Thymus (tissue), 11 donors: ENCODE results near the gene WRAP53. TPM values are rescaled to one million over a fixed set of nuclear protein-coding genes. Genes with fewer than 3 reads are reported as not detected.

Experiments
- DNase-seq, 9 donors: peaks; one replicate each; pipeline ENCODE4 v3.0.0-alpha.2; 2013; ENCODE audit warnings: low spot score in 9 of 9, low read depth in 6 of 9, missing footprints in 1 of 9
- H3K27ac ChIP-seq, 2 donors: one replicate each; pipeline ENCODE4 v1.5.1; 2013; ENCODE audit warnings: control low read depth in 1 of 2, low read depth in 1 of 2, low read length in 1 of 2, mild to moderate bottlenecking in 1 of 2, moderate library complexity in 1 of 2
- H3K27me3 ChIP-seq, 2 donors: one replicate each; pipeline ENCODE4 v1.5.1; 2013; ENCODE audit warnings: low read length in 1 of 2; ENCODE audit not compliant: control insufficient read depth in 2 of 2, insufficient read depth in 1 of 2
- H3K36me3 ChIP-seq, 2 donors: one replicate each; pipeline ENCODE4 v1.5.1; 2013; ENCODE audit warnings: low read length in 1 of 2, mild to moderate bottlenecking in 1 of 2, moderate library complexity in 1 of 2; ENCODE audit not compliant: control insufficient read depth in 2 of 2, insufficient read depth in 2 of 2
- H3K4me1 ChIP-seq, 2 donors: one replicate each; pipeline ENCODE4 v1.5.1; 2013; ENCODE audit warnings: low read length in 2 of 2; ENCODE audit not compliant: control insufficient read depth in 2 of 2, insufficient read depth in 2 of 2
- H3K4me3 ChIP-seq, 2 donors: one replicate each; pipeline ENCODE4 v1.5.1; 2013; ENCODE audit warnings: low read length in 2 of 2, control low read depth in 1 of 2, mild to moderate bottlenecking in 1 of 2
- H3K9me3 ChIP-seq, 2 donors: one replicate each; pipeline ENCODE4 v1.5.1; 2013; ENCODE audit warnings: low read length in 1 of 2, mild to moderate bottlenecking in 1 of 2; ENCODE audit not compliant: control insufficient read depth in 2 of 2, insufficient read depth in 1 of 2
- WGBS: extraction: QIAGEN DNeasy Blood & Tissue Kit; methylation state at CpG from one replicate; pipeline ENCODE4 v1.1.7; 2013; 5-methylcytosine and 5-hydroxymethylcytosine counted together
- polyA plus RNA-seq: library from polyadenylated mRNA; stranded (reverse); fragments of 200-250 nt; gene quantifications from one replicate; pipeline ENCODE4 v1.2.3, GENCODE V29; 2013
- total RNA-seq: library from RNA; stranded (reverse); fragments of 120-200 nt; gene quantifications from one replicate; pipeline ENCODE4 v1.2.4, GENCODE V29; 2013
- donor health status: healthy.

The WRAP53 gene
- total and polyA plus RNA-seq, 2 donors: 13.2 to 14.2 TPM

DNA sequence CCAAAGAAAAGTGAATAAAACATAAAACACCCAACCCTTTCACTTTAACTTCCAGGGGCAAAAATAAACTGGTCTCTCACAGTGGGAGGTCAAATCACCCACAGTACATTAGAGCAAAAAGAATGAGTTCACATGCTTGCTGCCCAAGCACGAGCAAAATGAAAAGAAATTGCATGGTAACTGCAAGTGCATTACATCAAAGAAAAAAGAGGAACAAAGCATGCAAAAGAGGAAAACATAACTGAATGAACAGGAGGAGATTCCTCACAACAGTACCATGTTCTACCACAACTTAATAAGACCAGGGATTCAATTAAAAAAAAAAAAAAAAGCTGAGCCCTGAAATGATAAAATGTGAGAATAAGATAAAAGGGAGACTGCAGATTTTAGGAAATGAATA lies 41.5 kb downstream of the WRAP53 start:
- peaks cover 0 to 2% of the 10 kb centered on the region in 2 donors for H3K27me3 ChIP-seq
- WGBS: 4% methylated on average over 1 of the region's 1 CpG
- no peak overlapping the region for H3K4me3 ChIP-seq
- H3K36me3 ChIP-seq: no peaks in the 10 kb centered on the region
- H3K9me3 ChIP-seq: no peaks in the 10 kb centered on the region
- no peaks in the 10 kb centered on the region for H3K4me1 ChIP-seq
- DNase-seq: no peak
- H3K27ac ChIP-seq: no peak overlapping the region

DNA sequence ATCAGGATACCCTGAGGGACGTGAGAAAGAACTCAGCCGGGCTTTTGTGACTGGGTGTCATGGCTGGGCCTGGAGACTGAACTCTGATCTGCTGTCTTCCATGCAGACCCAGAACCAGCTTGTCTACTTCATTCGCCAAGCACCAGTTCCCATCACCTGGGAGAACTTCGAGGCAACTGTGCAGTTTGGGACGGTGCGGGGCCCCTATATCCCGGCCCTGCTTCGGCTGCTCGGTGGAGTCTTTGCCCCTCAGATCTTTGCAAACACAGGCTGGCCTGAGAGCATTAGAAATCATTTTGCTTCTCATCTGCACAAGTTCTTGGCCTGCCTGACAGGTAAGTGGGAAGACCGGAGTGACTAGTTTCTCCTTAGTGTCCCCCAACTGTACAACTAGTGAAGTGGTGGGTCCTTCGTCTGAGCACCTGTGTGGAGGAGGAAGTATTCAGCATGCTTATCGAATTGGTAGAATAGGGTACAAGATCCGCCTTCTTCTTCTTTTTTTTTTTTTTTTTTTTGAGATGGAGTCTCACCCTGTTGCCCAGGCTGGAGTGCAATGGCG lies 44.8 kb downstream of the WRAP53 start:
- WGBS: 90% methylated on average over 14 of the region's 14 CpGs
- no peak overlapping the region for H3K27ac ChIP-seq
- H3K27me3 ChIP-seq: peaks cover 0 to 11% of the 10 kb centered on the region in 2 donors
- no peak for DNase-seq
- H3K9me3 ChIP-seq: no peaks in the 10 kb centered on the region
- no peaks in the 10 kb centered on the region for H3K36me3 ChIP-seq
- H3K4me1 ChIP-seq: no peaks in the 10 kb centered on the region
- H3K4me3 ChIP-seq: no peak overlapping the region

DNA sequence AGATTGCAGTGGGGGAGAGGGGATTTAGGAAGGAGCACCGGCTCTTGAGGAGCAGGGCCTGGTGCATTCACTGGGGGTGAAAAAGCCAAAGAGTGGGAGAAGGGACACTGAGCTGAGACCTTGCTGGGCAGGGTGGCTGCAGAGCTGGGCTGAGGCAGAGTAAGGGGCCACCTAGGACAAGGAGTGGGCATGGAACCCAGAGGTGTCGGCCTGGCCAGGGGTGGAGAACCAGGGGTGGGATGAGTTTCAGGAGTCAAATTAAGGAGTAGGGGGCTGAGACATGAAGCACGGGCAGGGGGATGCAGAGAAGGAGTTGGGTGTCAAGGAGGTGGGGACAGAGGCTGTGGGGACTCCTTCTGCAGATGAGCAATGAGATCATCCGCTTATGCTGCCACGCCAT lies 49.3 kb downstream of the WRAP53 start:
- Histone ChIP-seq H3K27ac (no peak overlapping the region), H3K4me1 (no peaks in the 10 kb centered on the region), H3K4me3 (no peak overlapping the region), H3K36me3 (no peaks in the 10 kb centered on the region), H3K27me3 (peaks cover 0 to 25% of the 10 kb centered on the region in 2 donors), H3K9me3 (no peaks in the 10 kb centered on the region)
- WGBS: 92% methylated on average over 5 of the region's 5 CpGs
- DNase-seq: no peak

DNA sequence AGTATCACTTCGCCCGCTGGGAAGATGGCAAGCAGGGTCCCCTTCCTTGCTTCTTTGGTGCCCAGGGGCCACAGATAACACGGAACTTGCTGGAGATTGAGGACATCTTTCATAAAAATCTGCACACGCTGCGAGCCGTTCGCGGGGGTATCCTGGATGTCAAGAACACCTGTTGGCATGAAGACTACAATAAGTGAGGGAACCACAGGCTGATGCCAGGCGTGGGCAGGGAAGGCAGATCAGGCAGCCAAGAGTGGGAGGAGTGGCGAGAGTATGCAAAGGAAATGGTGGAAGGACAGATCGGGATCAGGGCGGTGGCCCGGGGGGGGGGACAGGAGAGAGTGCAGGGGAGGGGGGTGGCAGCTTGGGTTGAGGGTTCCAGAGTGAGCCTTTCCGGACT lies 51.5 kb downstream of the WRAP53 start:
- peaks cover 0 to 24% of the 10 kb centered on the region in 2 donors for H3K27me3 ChIP-seq
- H3K9me3 ChIP-seq: no peaks in the 10 kb centered on the region
- DNase-seq: no peak
- WGBS: 78% methylated on average over 14 of the region's 14 CpGs
- no peak overlapping the region for H3K4me3 ChIP-seq
- no peaks in the 10 kb centered on the region for H3K4me1 ChIP-seq
- H3K36me3 ChIP-seq: no peaks in the 10 kb centered on the region
- no peak overlapping the region for H3K27ac ChIP-seq

DNA sequence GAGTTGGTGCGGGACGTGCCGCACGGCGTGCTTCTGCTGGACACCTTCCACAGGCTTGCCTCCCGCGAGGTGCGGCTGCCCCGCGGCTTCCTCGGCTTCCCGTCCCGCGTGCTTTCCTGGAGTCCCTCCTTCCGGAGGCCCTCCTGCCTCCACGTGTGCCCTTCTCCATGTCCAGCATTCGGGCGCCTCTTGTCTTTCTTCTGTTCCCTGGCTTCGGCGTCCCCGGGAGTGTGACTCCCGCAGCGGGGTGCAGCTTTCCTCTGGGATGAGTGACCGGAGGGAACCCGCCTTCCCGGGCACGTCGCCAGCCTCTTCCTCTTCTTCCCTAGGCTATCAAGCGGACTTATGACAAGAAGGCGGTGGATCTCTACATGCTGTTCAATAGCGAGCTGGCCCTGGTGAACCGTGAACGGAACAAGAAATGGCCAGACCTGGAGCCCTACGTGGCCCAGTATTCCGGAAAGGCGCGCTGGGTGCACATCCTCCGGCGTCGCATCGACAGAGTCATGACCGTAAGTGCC lies 52.3 kb downstream of the WRAP53 start:
- no peaks in the 10 kb centered on the region for H3K4me1 ChIP-seq
- 91% methylated on average over 42 of the region's 42 CpGs for WGBS
- peaks cover 0 to 24% of the 10 kb centered on the region in 2 donors for H3K27me3 ChIP-seq
- no peaks in the 10 kb centered on the region for H3K9me3 ChIP-seq
- no peak for DNase-seq
- no peak overlapping the region for H3K27ac ChIP-seq
- H3K36me3 ChIP-seq: no peaks in the 10 kb centered on the region
- no peak overlapping the region for H3K4me3 ChIP-seq

DNA sequence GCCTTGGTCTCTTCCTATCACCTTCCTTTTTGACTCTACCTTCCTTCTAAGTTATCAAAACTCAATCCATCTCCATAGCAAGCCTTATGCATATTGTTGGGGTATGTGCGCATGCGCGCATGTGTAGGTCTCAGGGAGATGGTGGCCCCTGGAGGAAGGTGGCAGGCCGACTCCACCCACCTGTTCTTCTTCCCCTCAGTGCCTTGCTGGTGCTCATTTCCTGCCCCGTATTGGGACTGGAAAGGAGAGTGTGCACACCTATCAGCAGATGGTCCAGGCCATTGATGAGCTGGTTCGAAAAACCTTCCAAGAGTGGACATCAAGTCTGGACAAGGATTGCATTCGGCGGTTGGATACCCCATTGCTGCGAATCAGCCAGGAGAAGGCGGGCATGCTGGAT lies 54.5 kb downstream of the WRAP53 start:
- Histone ChIP-seq H3K27me3 (peaks cover 0 to 16% of the 10 kb centered on the region in 2 donors), H3K9me3 (no peaks in the 10 kb centered on the region), H3K36me3 (no peaks in the 10 kb centered on the region), H3K27ac (no peak overlapping the region), H3K4me1 (no peaks in the 10 kb centered on the region), H3K4me3 (no peak overlapping the region)
- no peak for DNase-seq
- 89% methylated on average over 10 of the region's 10 CpGs for WGBS

DNA sequence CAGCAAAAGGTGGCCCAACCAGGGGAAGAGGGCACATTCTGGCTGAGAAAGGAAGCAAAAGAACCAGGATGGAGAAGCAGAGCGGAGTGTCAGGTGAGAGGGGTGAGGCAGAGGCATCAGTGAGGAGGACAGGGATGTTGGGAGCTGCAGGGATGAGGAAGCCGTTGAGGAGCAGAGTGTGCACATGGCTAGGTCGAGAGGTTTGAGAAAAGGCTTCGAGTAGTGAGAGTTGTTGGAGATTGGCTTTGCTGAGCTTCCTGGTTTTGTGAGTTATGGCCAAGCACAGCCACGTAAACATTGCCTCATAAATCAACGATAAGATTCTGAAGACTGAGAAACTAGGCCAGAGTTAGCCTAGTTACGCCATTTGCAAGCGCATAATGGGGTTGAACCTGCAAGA lies 56.1 kb downstream of the WRAP53 start:
- Histone ChIP-seq H3K36me3 (no peaks in the 10 kb centered on the region), H3K27me3 (peaks cover 0 to 11% of the 10 kb centered on the region in 2 donors), H3K4me3 (no peak overlapping the region), H3K27ac (no peak overlapping the region), H3K9me3 (no peaks in the 10 kb centered on the region), H3K4me1 (no peaks in the 10 kb centered on the region)
- 68% methylated on average over 8 of the region's 8 CpGs for WGBS
- DNase-seq: no peak

DNA sequence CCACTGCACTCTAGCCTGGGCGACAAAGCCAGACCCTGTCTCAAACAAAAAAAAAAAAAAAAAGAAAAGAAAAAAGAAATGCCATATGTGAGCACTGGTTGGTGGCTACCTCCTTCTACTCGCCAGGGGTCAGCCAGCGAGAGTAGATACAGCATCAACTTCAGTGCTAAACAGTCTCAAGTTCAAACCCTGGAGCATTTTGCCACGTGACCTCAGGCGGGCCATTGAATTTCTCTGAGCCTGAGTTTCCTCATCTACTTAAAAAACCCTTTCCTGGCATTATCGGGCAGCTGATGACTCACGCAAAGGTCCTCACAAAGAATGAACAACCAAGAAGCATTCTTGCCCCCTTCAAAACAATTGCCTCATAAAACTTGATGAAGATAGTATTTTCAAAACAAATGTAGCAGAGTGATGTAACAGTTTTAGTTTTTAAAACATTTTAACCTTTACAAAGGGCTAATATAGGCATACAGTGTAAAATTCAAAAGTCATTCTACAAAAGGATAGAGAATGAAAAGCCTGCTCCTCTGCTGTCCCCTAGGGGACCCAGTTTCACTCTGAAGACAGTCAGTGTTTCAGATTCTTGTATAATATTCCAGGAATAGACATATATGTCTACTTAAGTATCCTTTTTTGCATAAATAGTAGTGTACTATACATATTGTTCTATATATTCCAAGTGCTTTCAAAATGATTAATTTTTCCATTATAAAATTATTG lies 57.6 kb downstream of the WRAP53 start:
- DNase-seq: no peak
- H3K27ac ChIP-seq: no peak overlapping the region

DNA sequence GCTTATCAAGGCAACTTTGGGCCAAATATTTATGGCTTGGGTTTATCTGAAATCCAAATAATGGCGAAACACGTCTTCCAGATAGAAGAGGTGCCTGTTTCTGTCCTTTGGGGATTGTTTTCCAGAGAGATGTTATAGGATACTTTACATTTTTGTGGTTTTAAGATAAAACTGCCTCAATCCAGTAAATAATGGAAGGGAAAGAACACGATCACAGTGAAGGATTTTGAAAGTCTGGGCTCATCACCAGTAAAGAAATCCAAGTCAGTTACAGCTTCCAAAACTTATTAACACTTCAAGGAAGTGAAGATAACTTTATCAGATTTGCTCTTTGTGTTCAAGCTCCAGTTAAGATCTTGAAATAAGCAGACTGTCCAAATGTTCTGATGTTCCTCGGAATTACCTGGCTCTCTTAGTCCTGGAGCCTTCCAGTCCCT lies 59.4 kb downstream of the WRAP53 start:
- Histone ChIP-seq H3K27me3 (peaks cover 0 to 2% of the 10 kb centered on the region in 2 donors), H3K36me3 (no peaks in the 10 kb centered on the region), H3K9me3 (no peaks in the 10 kb centered on the region), H3K27ac (no peak overlapping the region), H3K4me3 (no peak overlapping the region), H3K4me1 (no peaks in the 10 kb centered on the region)
- 70% methylated on average over 4 of the region's 4 CpGs for WGBS
- DNase-seq: no peak

More for the DNA sequence above, 57.6 kb downstream of the WRAP53 start:
- no peaks in the 10 kb centered on the region for H3K4me1 ChIP-seq
- H3K36me3 ChIP-seq: no peaks in the 10 kb centered on the region
- H3K27me3 ChIP-seq: peaks cover 0 to 3% of the 10 kb centered on the region in 2 donors
- no peaks in the 10 kb centered on the region for H3K9me3 ChIP-seq
- H3K4me3 ChIP-seq: no peak overlapping the region
- 91% methylated on average over 7 of the region's 7 CpGs for WGBS
